GM12875 (cell line): ENCODE data around the gene NPAT.

Source experiments
- H3K4me3 ChIP-seq: one replicate; pipeline ENCODE4 v1.5.1; 2011; ENCODE audit warnings: low read depth, low read length, control low read depth
- TF ChIP-seq, protein P1 (sequence below): IDR thresholded peaks from 2 replicates; pipeline ENCODE4 v1.5.1; 2011; ENCODE audit warnings: low read depth, mild to moderate bottlenecking, control low read depth, inconsistent platforms, low read length, moderate library complexity, borderline replicate concordance; ENCODE audit not compliant: insufficient read depth

The NPAT gene

DNA sequence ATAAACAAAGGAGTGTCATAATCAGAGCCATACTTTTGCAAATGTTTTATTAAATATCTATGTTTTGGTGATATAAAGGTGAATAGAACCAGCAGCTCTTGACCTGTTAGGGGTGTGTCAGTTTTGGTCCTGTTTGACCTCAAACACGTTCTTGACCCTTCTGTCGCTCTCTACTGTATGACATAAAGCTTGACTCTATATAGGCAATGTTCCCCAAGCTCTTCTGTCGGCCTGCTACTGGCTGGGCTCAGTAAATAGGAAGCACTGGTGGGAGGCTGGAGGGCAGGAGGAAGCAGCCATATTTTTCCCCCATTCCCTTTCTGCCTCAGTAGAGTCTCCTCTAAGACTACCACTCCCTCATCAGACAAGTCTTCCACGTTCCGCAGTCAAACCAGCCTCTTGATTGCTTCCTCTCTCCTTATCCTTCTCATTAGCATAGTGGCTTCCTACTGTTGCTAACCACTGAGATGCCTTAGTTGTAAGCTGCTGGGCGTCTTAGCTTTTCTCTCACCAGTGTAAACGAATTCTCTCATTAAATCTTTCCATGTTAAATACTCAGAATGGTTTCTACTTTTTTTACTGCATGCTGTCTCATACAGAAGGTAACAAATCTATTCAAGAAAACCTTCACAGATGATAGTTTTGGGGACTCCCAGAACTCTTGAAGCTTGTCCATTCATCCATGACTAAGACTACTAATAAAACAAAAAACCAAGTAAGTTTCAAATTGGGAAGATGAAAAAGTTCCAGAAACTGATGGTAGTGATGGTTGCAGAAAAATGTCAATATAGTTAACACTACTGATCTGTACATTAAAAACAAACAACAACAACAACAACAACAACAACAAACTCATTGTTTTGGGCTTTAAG is 3.3 kb downstream of the NPAT start:
- no peak overlapping the region for H3K4me3 ChIP-seq
- TF ChIP-seq, protein P1, sequence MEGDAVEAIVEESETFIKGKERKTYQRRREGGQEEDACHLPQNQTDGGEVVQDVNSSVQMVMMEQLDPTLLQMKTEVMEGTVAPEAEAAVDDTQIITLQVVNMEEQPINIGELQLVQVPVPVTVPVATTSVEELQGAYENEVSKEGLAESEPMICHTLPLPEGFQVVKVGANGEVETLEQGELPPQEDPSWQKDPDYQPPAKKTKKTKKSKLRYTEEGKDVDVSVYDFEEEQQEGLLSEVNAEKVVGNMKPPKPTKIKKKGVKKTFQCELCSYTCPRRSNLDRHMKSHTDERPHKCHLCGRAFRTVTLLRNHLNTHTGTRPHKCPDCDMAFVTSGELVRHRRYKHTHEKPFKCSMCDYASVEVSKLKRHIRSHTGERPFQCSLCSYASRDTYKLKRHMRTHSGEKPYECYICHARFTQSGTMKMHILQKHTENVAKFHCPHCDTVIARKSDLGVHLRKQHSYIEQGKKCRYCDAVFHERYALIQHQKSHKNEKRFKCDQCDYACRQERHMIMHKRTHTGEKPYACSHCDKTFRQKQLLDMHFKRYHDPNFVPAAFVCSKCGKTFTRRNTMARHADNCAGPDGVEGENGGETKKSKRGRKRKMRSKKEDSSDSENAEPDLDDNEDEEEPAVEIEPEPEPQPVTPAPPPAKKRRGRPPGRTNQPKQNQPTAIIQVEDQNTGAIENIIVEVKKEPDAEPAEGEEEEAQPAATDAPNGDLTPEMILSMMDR: no peak

DNA sequence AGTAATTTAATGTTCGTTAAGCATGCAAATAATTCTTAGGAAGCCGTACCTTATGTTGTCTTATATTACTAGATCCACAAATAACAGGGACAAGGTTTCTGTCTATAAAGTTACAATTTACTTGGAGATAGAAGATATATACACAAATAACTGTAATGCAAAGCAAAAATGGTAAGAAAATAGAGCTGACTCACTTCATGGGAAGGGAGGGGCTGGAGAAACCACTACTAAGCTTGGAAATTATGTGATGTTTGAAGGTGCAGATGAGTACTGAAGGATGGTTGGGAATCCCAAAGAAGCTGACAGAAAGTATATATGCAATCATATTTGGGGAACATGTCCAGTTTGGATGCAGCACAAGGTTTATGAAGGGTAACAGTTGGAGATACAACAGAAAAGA is 4.0 kb downstream of the NPAT start:
- H3K4me3 ChIP-seq: no peak overlapping the region
- TF ChIP-seq, protein P1: no peak

DNA sequence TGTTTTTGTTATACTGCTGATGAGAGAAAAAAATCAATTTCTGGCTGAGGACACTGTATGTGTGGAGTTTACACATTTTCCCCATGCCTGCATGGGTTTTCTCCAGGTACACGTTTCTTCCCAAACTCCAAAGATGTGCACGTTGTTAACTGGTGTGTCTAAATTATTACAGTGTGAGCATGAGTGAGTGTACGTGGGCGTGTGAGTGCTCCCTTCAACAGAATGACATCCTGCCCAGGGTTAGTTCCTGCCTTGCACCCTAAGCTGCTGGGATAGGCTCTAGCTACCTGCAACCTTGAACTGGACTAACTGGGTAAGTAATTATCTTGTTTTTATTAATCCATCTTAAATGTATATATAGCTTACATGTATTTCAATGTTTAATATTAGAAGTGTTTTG is 5.5 kb downstream of the NPAT start:
- TF ChIP-seq, protein P1: no peak
- no peak overlapping the region for H3K4me3 ChIP-seq

DNA sequence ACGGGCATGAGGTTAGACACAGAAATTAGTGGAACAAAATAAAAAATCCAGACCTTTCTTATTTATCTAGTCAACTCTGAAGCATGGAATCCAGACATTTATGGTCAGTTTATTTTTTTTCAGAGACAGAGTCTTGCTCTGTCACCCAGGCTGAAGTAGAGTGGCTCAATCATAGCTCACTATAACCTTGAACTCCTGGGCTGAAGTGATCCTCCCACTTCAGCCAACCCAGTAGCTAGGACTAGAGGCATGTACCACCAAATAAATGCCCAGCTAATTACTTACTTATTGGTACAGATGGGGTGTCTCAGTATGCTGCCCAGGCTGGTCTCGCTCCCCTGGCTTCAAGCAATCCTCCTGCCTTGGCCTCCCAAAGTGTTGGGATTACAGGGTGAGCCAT is 8.7 kb downstream of the NPAT start:
- TF ChIP-seq, protein P1: no peak
- no peak overlapping the region for H3K4me3 ChIP-seq

DNA sequence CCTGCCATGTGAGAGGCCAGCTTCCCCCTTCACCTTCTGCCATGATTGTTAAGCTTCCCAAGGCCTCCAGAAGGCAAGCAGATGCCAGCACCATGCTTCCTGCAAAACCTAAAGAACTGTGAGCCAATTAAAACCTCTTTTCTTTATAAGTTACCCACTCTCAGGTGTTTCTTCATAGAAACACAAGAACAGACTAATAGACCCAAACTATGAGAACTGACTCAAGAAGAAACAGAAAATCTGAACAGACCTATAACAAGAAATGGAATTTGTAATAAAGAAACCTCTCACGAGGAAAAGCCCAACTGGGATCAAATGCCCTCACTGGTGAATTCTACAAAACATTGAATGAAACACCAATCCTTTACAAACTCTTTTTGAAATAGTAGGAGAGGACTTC is 12.0 kb downstream of the NPAT start:
- TF ChIP-seq, protein P1: no peak
- H3K4me3 ChIP-seq: no peak overlapping the region

DNA sequence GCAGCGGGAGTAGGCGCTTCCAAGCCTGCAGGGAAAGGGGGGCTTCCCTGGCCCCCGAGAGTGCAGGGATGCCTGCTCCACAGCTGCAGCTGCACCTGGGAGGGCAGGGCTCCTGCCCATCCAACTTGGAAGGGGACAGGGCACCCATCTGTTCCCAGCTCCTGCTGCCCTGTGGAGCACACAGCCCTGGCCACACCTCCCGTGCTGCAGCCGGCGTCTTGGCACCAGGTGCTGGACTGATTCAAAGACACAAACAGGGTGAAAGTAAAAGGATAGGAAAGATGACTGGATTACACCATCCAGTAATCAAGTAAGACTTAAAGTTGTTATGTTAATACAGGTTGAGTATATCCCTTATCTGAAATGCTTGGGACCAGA is 14.8 kb downstream of the NPAT start:
- no peak overlapping the region for H3K4me3 ChIP-seq
- TF ChIP-seq, protein P1: no peak
